Measurements from ENCODE around the gene TCAF1.
"Not testable (repeated sequence)": the region's sequence is repeated elsewhere in the genome, so short reads cannot be mapped to it uniquely, and the experiment has no call there.

Gene TCAF1

DNA sequence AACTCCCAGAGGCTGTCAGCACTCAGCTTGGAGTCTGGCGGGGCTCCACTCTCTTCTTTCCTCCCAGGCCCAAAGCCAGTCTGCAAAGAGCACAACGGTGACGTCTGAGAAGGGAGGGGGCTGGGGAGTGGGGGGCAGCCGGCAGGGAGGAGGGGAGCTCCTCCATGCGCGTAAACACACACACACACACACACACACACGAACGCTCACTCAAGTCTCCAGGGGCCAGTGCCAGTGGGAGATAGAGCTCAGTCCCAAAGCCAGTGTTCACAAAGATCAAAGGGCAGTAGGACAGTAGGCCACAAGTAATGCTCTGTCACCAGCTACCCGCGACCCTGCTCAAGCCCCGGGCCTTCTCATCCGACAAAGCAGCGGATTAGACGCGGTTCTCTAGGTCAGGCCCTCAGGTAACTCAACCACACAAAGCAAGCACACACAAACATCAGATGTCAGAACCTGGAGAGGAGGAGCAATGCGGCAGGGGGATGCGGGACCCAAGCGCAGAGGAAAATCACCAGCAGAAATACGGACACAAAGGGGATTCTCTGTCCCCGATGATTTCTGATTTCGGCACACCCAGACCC is 19.9 kb downstream of the TCAF1 start:
- TF ChIP-seq, protein P1, sequence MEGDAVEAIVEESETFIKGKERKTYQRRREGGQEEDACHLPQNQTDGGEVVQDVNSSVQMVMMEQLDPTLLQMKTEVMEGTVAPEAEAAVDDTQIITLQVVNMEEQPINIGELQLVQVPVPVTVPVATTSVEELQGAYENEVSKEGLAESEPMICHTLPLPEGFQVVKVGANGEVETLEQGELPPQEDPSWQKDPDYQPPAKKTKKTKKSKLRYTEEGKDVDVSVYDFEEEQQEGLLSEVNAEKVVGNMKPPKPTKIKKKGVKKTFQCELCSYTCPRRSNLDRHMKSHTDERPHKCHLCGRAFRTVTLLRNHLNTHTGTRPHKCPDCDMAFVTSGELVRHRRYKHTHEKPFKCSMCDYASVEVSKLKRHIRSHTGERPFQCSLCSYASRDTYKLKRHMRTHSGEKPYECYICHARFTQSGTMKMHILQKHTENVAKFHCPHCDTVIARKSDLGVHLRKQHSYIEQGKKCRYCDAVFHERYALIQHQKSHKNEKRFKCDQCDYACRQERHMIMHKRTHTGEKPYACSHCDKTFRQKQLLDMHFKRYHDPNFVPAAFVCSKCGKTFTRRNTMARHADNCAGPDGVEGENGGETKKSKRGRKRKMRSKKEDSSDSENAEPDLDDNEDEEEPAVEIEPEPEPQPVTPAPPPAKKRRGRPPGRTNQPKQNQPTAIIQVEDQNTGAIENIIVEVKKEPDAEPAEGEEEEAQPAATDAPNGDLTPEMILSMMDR (IDR thresholded peaks at IDR 0.05), result no peak
- TF ChIP-seq ZFX (IDR thresholded peaks at IDR 0.05; ENCODE audit: borderline replicate concordance), result no peak
- H3K27ac ChIP-seq, result no peak overlapping the region

DNA sequence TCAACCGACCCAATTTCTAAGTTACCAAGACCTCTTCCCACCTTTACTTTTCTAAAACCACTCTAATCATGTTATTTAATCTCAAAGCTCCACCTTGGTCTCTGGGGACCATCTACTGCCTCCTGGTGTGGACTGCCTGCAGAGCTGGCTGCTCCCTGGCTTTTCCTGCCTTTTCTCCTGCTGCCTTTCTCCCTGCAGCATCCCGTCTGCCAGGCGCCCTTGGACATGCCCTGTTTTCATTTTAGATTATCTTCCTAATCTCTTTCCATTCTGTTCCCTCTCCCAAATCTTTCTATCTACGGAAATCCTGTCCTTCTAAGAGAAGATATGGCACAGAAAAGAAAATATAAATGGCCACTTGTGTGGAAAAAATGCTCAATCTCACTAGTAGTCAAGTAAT is 23.1 kb downstream of the TCAF1 start:
- TF ChIP-seq, protein P1 (IDR thresholded peaks at IDR 0.05), result no peak
- no peak for TF ChIP-seq ZFX (IDR thresholded peaks at IDR 0.05; ENCODE audit: borderline replicate concordance)
- no peak overlapping the region for H3K27ac ChIP-seq

DNA sequence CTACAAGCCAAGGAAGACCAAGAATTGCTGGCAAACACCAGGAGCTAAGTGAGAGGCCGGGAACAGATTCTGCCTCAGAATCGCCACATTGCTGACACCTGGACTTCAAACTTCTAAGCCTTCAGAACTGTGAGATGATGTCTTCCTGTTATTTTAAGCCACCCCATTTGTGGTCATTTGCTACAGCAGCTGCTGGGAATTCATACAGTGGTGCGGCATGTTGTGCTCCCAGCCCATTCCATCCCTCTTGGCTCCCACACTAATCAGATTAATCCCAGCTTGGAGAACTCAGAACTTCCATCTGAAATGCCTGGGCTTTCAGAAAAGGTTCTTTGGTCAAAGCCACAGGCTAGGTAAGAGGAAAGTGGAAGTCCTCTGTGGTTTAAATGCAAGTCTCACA is 24.9 kb downstream of the TCAF1 start:
- no peak overlapping the region for H3K27ac ChIP-seq
- TF ChIP-seq, protein P1 (IDR thresholded peaks at IDR 0.05), result no peak

DNA sequence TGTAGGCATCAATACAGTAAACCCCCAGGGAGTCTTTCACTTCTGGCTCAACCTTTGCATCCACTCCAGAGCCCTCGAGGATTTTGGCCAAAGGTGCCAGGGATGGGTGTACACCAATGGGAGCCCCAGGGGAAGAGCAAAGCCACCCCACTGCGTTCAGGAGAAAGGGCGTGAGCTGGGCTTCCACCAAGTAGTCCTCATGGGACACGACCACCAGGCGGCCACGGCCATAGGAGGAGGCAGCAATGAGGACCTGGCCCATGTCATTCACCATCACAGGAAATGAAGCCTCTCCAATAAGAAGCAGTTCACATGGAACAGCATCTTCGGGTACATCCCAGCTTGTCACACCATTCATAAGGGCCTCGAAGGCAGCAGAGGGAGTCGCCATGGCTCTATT is 25.8 kb downstream of the TCAF1 start:
- H3K27ac ChIP-seq, result no peak overlapping the region
- TF ChIP-seq ZFX (IDR thresholded peaks at IDR 0.05; ENCODE audit: borderline replicate concordance), result no peak

DNA sequence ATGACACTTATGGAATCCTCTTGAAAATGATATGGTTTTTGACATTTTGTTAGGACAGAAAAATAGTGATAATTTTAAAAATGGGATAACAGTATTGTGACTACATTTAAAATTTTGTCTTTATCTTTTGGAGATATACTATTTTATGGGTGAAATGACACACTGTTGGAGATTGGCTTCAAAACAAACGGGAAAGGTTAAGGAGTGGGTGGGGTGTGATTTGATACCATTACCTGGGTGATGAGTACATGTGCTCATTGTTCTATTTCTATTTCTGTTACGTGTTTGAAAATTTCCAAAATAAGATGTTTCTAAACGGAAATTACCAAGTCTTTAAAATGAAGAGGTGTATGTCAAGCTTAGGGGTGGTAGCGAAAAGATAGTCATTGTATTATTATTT is 28.7 kb downstream of the TCAF1 start:
- not testable (repeated sequence) for H3K27ac ChIP-seq

DNA sequence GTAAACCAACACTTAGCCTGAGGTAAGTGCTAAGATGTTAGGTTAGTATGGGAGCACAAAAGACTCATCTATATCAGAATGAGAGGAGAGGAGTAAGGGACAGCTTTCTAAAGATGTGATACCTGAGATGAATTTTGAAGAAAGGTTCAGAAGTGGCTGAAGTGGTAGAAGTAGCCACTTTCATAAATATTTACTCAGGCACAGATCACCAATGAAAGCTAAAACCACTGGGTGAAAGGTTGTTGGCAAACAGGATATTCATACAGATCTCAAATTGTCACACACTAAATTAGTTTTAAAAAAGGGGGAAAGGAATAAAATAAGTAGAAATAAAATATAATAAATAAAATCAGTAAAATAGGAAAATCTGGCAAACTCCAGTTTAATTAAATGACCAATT is 30.4 kb downstream of the TCAF1 start:
- not testable (repeated sequence) for H3K27ac ChIP-seq

DNA sequence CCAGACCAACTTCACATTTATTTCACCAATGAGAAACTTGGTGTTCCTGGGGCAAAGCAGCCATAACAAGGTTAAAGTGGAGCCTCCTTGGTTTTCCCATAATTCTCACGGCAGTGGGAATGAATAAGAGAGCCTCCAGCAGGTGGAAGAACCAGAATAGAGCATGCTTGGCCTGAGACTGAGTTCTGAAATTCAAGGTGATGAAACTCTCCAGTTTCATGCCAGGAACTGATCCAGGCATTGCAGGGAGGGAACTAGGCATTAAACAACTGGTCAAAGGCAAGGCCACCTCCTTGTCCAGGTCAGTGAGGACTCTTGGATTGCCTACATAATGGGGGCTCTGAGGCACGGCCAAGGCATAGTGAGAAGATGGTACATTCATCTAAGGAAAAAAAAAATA is 44.0 kb downstream of the TCAF1 start:
- H3K27ac ChIP-seq, result not testable (repeated sequence)

DNA sequence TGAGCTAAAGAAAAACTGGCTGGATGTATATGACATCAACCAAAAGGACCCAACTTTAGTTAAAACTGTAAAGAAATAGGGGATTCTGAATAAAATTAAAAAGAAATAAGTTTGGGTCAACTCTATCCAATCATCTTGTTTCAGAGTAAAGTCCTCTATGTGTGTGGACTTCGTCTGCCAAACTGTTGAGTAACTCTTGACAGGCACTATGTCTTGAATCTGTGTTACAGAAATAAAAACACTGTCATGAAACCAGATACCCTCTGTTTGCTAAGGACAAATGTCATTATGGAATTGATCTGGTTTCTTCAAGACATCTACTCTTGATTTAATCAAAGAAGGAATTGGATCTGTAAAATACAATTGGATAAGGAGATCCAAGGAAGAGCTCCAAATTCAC is 46.5 kb downstream of the TCAF1 start:
- H3K27ac ChIP-seq, result not testable (repeated sequence)

DNA sequence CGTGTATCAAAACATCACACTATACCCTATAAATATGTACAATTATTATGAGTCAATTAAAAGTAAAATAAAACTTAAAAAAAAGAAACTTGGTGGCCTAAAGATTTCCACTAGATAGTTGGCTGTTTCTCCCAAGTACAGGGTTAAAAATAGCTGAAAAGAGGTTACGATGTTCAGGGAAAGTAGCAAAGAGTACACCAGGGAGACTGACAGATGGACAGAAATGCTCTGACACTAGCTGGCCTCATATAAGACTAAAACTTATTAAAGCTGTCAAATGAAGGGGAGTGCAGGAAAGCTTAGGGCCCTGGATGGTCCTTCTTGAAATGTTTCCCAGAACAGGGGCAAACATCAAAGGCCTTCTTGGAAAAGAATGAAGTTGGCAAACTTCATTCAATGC is 51.3 kb downstream of the TCAF1 start:
- TF ChIP-seq, protein P1 (IDR thresholded peaks at IDR 0.05), result no peak
- TF ChIP-seq ZFX (IDR thresholded peaks at IDR 0.05; ENCODE audit: borderline replicate concordance), result no peak
- H3K27ac ChIP-seq, result no peak overlapping the region

DNA sequence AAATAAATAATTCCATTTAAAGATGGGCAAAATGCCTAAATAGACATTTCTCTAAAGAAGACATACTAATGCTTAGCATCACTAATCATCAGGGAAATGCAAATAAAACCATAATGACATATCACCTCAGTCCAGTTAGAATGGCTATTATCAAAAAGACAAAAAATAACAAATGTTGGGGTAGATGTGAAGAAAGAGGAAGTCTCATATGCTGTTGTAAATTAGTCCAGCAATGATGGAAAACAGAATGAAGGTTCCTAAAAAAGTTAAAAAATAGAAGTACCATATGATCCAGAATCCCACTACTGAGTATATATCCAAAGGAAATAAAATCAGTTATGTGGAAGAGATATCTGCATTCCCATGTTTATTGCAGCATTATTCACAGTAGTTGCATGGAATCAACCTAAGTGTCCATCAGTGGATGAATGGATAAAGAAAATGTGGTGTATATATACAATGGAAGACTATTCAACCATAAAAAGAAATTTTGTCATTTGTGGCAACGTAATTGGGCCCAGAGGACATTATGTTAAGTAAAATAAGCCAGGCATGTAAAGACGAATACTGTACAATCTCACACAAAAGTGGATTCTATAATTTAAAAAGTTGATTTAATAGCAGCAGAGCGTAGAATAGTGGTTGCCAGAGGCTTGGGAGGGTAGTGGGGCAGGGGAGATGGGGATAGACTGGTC is 52.0 kb downstream of the TCAF1 start:
- no peak for TF ChIP-seq ZFX (IDR thresholded peaks at IDR 0.05; ENCODE audit: borderline replicate concordance)
- TF ChIP-seq, protein P1 (IDR thresholded peaks at IDR 0.05), result no peak
- no peak overlapping the region for H3K27ac ChIP-seq
